IMR-90 (cell line): ENCODE data around the gene PLCH2. TPM values are rescaled to one million over a fixed set of nuclear protein-coding genes. Genes with fewer than 3 reads are reported as not detected.

Source experiments
- ATAC-seq: fragments of 200-7000 bp; cut with Tn5 transposase; 2 replicates; pipeline ENCODE4 v1.9.1; 2020; ENCODE audit warnings: low read depth, mild to moderate bottlenecking, moderate library complexity
- BruUV-seq: library from RNA; stranded (reverse); fragments of 400-500 nt; replicated peaks from 2 replicates; lab custom pipeline; 2021; lab: Mats Ljungman, UMichigan
- CTCF ChIA-PET: fragments of 300-600 bp; formaldehyde crosslinking; extraction: SDS; loops from one replicate; lab custom pipeline; 2021; ENCODE audit warnings: antibody characterized with exemption; lab: Yijun Ruan, JAX
- POLR2A ChIA-PET: fragments of 300-600 bp; sonication (Branson Sonifier 250); formaldehyde crosslinking; loops from one replicate; lab custom pipeline; 2022; ENCODE audit warnings: antibody characterized with exemption; ENCODE audit not compliant: unreplicated experiment; lab: Charles Lee
- DNase-seq: peaks from one replicate; pipeline ENCODE4 v3.0.0; 2013
- H2AFZ ChIP-seq: replicated peaks from 2 replicates; pipeline ENCODE3; 2013; ENCODE audit warnings: low read length, mild to moderate bottlenecking; ENCODE audit not compliant: poor library complexity
- H2AK5ac ChIP-seq: 2 replicates; pipeline ENCODE4 v1.6.1; 2013; ENCODE audit warnings: low read depth, low read length, inconsistent platforms
- H2AK9ac ChIP-seq: replicated peaks from 2 replicates; pipeline ENCODE3; 2013; ENCODE audit warnings: mild to moderate bottlenecking, low read depth, low read length, moderate library complexity; ENCODE audit not compliant: poor library complexity
- H2BK120ac ChIP-seq: 2 replicates; pipeline ENCODE4 v1.6.1; 2013; ENCODE audit warnings: low read depth, low read length, inconsistent platforms
- H2BK15ac ChIP-seq: 3 replicates; pipeline ENCODE4 v1.6.1; 2013; ENCODE audit warnings: low read depth, low read length, inconsistent platforms
- H2BK20ac ChIP-seq: 2 replicates; pipeline ENCODE4 v1.6.1; 2013; ENCODE audit warnings: low read depth, mild to moderate bottlenecking, inconsistent platforms, low read length, moderate library complexity
- H2BK5ac ChIP-seq: 2 replicates; pipeline ENCODE4 v1.6.1; 2013; ENCODE audit warnings: mild to moderate bottlenecking, low read depth, low read length, inconsistent platforms; ENCODE audit not compliant: poor library complexity, severe bottlenecking
- H3K14ac ChIP-seq: replicated peaks from 2 replicates; pipeline ENCODE4 v1.6.1; 2013; ENCODE audit warnings: low read depth, low read length, inconsistent platforms
- H3K18ac ChIP-seq: 2 replicates; pipeline ENCODE4 v1.6.1; 2013; ENCODE audit warnings: low read depth, low read length, control low read depth
- H3K23ac ChIP-seq: 2 replicates; pipeline ENCODE4 v1.6.1; 2013; ENCODE audit warnings: low read depth, low read length, inconsistent platforms
- H3K27ac ChIP-seq: 2 replicates; pipeline ENCODE4 v1.5.1; 2013; ENCODE audit warnings: mild to moderate bottlenecking, control low read depth, low read length; ENCODE audit not compliant: insufficient read depth
- H3K27me3 ChIP-seq: 2 replicates; pipeline ENCODE4 v1.6.1; 2013; ENCODE audit warnings: low read length; ENCODE audit not compliant: control insufficient read depth, insufficient read depth
- H3K36me3 ChIP-seq: 2 replicates; pipeline ENCODE4 v1.6.1; 2013; ENCODE audit warnings: low read length, mixed read lengths; ENCODE audit not compliant: control insufficient read depth, insufficient read depth
- H3K4ac ChIP-seq: 2 replicates; pipeline ENCODE4 v1.6.1; 2013; ENCODE audit warnings: low read depth, low read length, inconsistent platforms
- H3K4me1 ChIP-seq: 2 replicates; pipeline ENCODE4 v1.6.1; 2013; ENCODE audit warnings: low read length, mixed read lengths; ENCODE audit not compliant: control insufficient read depth, insufficient read depth
- H3K4me2 ChIP-seq: 2 replicates; pipeline ENCODE4 v1.6.1; 2013; ENCODE audit warnings: low read depth, mild to moderate bottlenecking, control low read depth, low read length, moderate library complexity
- H3K4me3 ChIP-seq: 2 replicates; pipeline ENCODE4 v1.5.1; 2013; ENCODE audit warnings: low read depth, mild to moderate bottlenecking, control low read depth, low read length, moderate library complexity; ENCODE audit not compliant: insufficient read depth
- H3K56ac ChIP-seq: 2 replicates; pipeline ENCODE4 v1.6.1; 2013; ENCODE audit warnings: low read length, inconsistent platforms; ENCODE audit not compliant: insufficient read depth; ENCODE audit errors: extremely low read depth
- H3K79me1 ChIP-seq, 2 experiments: 2 replicates each; pipeline ENCODE4 v1.6.1; 2013; ENCODE audit warnings: low read length in 2 of 2, inconsistent platforms in 1 of 2, low read depth in 1 of 2
- H3K9ac ChIP-seq: 2 replicates; pipeline ENCODE4 v1.6.1; 2013; ENCODE audit warnings: low read depth, low read length, control low read depth
- H3K9me1 ChIP-seq: 2 replicates; pipeline ENCODE4 v1.6.1; 2013; ENCODE audit warnings: low read length, inconsistent platforms; ENCODE audit not compliant: insufficient read depth
- H3K9me3 ChIP-seq: 2 replicates; pipeline ENCODE4 v1.6.1; 2013; ENCODE audit warnings: low read length; ENCODE audit not compliant: control insufficient read depth, insufficient read depth
- H4K20me1 ChIP-seq: 2 replicates; pipeline ENCODE4 v1.6.1; 2013; ENCODE audit warnings: low read length, inconsistent platforms; ENCODE audit not compliant: insufficient read depth
- H4K5ac ChIP-seq: 2 replicates; pipeline ENCODE4 v1.6.1; 2013; ENCODE audit warnings: mild to moderate bottlenecking, low read depth, low read length, control low read depth
- H4K8ac ChIP-seq, 2 experiments: 2 replicates each; pipeline ENCODE4 v1.6.1; 2013; ENCODE audit warnings: low read depth in 2 of 2, low read length in 2 of 2, control low read depth in 1 of 2, inconsistent platforms in 1 of 2
- H4K91ac ChIP-seq: 2 replicates; pipeline ENCODE4 v1.6.1; 2013; ENCODE audit warnings: low read depth, low read length, inconsistent platforms; ENCODE audit not compliant: insufficient read depth
- BHLHE40 ChIP-seq: fragments of 150-350 bp; IDR thresholded peaks from 2 replicates; pipeline ENCODE4 v1.6.1; 2016; ENCODE audit warnings: mild to moderate bottlenecking, low read depth, low read length
- CEBPB ChIP-seq: IDR thresholded peaks from 2 replicates; pipeline ENCODE4 v1.6.1; 2012; ENCODE audit warnings: low read depth, low read length, improper control_type of control experiment
- CHD1 ChIP-seq: IDR thresholded peaks from 2 replicates; pipeline ENCODE4 v1.6.1; 2012; ENCODE audit warnings: low read depth, low read length, improper control_type of control experiment
- FOS ChIP-seq: fragments of 150-350 bp; IDR thresholded peaks from 2 replicates; pipeline ENCODE4 v1.6.1; 2016; ENCODE audit warnings: low read depth, low read length
- MAFK ChIP-seq: IDR thresholded peaks from 2 replicates; pipeline ENCODE4 v1.6.1; 2012; ENCODE audit warnings: low read depth, low read length, improper control_type of control experiment
- MAZ ChIP-seq: IDR thresholded peaks from 2 replicates; pipeline ENCODE4 v1.6.1; 2012; ENCODE audit warnings: low read depth, mild to moderate bottlenecking, low read length, improper control_type of control experiment, moderate library complexity, borderline replicate concordance
- MXI1 ChIP-seq: IDR thresholded peaks from 2 replicates; pipeline ENCODE4 v1.6.1; 2012; ENCODE audit warnings: low read depth, mild to moderate bottlenecking, low read length, moderate library complexity, borderline replicate concordance
- NFE2L2 ChIP-seq: fragments of 150-350 bp; IDR thresholded peaks from 2 replicates; pipeline ENCODE4 v1.6.1; 2016; ENCODE audit warnings: low read depth, mild to moderate bottlenecking, low read length
- POLR2A ChIP-seq: IDR thresholded peaks from 2 replicates; pipeline ENCODE4 v1.6.1; 2012; ENCODE audit warnings: mild to moderate bottlenecking, low read depth, low read length
- RAD21 ChIP-seq: IDR thresholded peaks from 2 replicates; pipeline ENCODE4 v1.6.1; 2012; ENCODE audit warnings: low read length, improper control_type of control experiment
- RCOR1 ChIP-seq: IDR thresholded peaks from 2 replicates; pipeline ENCODE4 v1.6.1; 2012; ENCODE audit warnings: mild to moderate bottlenecking, low read length, improper control_type of control experiment; ENCODE audit not compliant: insufficient replicate concordance
- RFX5 ChIP-seq: IDR thresholded peaks from 2 replicates; pipeline ENCODE4 v1.8.0; 2012; ENCODE audit warnings: low read depth, mild to moderate bottlenecking, low read length, moderate library complexity
- SMC3 ChIP-seq: fragments of 150-350 bp; IDR thresholded peaks from 2 replicates; pipeline ENCODE4 v1.6.1; 2016; ENCODE audit warnings: low read depth, mild to moderate bottlenecking, antibody characterized with exemption, low read length, moderate library complexity
- WGBS, 2 experiments: methylation state at CpG; one replicate each; pipeline versions ENCODE4 v1.1.5 to v1.1.7; 2013; ENCODE audit warnings: missing lambda C conversion rate in 2 of 2; ENCODE audit not compliant: insufficient read length in 1 of 2; ENCODE audit errors: extremely low coverage in 2 of 2; 5-methylcytosine and 5-hydroxymethylcytosine counted together
- dilution Hi-C: fragments of 300-500 bp; cut with HindIII; formaldehyde crosslinking; loops from one replicate; pipeline ENCODE4 v1.14.3; 2018; ENCODE audit warnings: low sequenced_read_pairs; ENCODE audit not compliant: unreplicated experiment
- in situ Hi-C: fragments of 300-500 bp; cut with MboI; formaldehyde crosslinking; loops from 3 replicates; pipeline ENCODE4 v1.14.3; 2019; ENCODE audit warnings: low sequenced_read_pairs, inconsistent platforms, mixed read lengths
- intact Hi-C: fragments of 100-400 bp; cut with micrococcal nuclease; formaldehyde crosslinking; loops from 2 replicates; pipeline ENCODE4 v1.10.0; 2022
- polyA plus RNA-seq, 3 experiments: library from polyadenylated mRNA; depleted of rRNA; stranded (reverse); fragments of >200 nt; gene quantifications; 2 replicates each; pipeline ENCODE4 v1.2.3, GENCODE V29; 2012; ENCODE audit warnings: low replicate concordance in 1 of 3
- total RNA-seq: library from RNA; depleted of rRNA; stranded (reverse); fragments of >200 nt; gene quantifications from 2 replicates; pipeline ENCODE4 v1.2.3, GENCODE V29; 2012
- TF ChIP-seq, protein P1 (sequence below): fragments of 150-350 bp; IDR thresholded peaks from 2 replicates; pipeline ENCODE4 v1.6.1; 2017; ENCODE audit warnings: mild to moderate bottlenecking, antibody characterized with exemption, low read length, low read depth
- TF ChIP-seq, protein P2 (sequence below): conservative IDR thresholded peaks from 2 replicates; pipeline ENCODE4 v1.5.1; 2012; ENCODE audit warnings: mild to moderate bottlenecking, low read depth, low read length, improper control_type of control experiment
- TF ChIP-seq, protein P3 (sequence below): fragments of 150-350 bp; IDR thresholded peaks from 2 replicates; pipeline ENCODE4 v1.6.1; 2016; ENCODE audit warnings: low read depth, mild to moderate bottlenecking, low read length, moderate library complexity, borderline replicate concordance

PLCH2 gene
- total and polyA plus RNA-seq, 2 of the 4 experiments (the other 2 are of a cell fraction): 0.18 to 1.9 TPM

- dilution Hi-C loops (no loop called here), in situ Hi-C loops (loop anchor here (25.0 kb wide), 1 partner anchor 634 kb away; the partner anchor contains the start of gene PRDM16)
These were observed 48.1 kb upstream of the PLCH2 start for GRCh38 chr1:2427976-2428375.

More at GRCh38 chr1:2427976-2428375, 48.1 kb upstream of the PLCH2 start:
- ChIA-PET CTCF (no interaction called here), POLR2A (no interaction called here)
- Histone ChIP-seq H3K9me3 (peaks cover 9% of the 10 kb centered on the region), H3K27ac (no peak overlapping the region), H3K36me3 (no peaks in the 10 kb centered on the region), H3K18ac (no peak overlapping the region), H4K5ac (no peak overlapping the region), H2BK20ac (no peak overlapping the region), H3K9me1 (no peaks in the 10 kb centered on the region), H3K4ac (no peak overlapping the region), H3K4me1 (no peaks in the 10 kb centered on the region), H2BK120ac (no peak overlapping the region), H3K23ac (no peak overlapping the region), H3K56ac (no peak overlapping the region), H3K27me3 (peaks cover 24% of the 10 kb centered on the region), H2AFZ (no peak overlapping the region), H4K8ac (no peak overlapping the region), H4K20me1 (no peaks in the 10 kb centered on the region; the same call in 1 of the 2 replicates), H2BK15ac (no peak overlapping the region), H3K4me3 (no peak overlapping the region), H2BK5ac (no peak overlapping the region), H2AK5ac (no peak overlapping the region), H4K91ac (no peak overlapping the region), H3K4me2 (no peak overlapping the region), H3K79me1 (no peaks in the 10 kb centered on the region), H3K14ac (no peak overlapping the region), H2AK9ac (peak overlapping the region; percentile 37), H3K9ac (no peak overlapping the region)
- intact Hi-C loops: no loop called here
- TF ChIP-seq, protein P1, sequence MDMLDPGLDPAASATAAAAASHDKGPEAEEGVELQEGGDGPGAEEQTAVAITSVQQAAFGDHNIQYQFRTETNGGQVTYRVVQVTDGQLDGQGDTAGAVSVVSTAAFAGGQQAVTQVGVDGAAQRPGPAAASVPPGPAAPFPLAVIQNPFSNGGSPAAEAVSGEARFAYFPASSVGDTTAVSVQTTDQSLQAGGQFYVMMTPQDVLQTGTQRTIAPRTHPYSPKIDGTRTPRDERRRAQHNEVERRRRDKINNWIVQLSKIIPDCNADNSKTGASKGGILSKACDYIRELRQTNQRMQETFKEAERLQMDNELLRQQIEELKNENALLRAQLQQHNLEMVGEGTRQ: no peak
- no peak for TF ChIP-seq RCOR1
- TF ChIP-seq SMC3: no peak
- no peak for TF ChIP-seq RAD21
- TF ChIP-seq MAFK: no peak
- TF ChIP-seq, protein P2, sequence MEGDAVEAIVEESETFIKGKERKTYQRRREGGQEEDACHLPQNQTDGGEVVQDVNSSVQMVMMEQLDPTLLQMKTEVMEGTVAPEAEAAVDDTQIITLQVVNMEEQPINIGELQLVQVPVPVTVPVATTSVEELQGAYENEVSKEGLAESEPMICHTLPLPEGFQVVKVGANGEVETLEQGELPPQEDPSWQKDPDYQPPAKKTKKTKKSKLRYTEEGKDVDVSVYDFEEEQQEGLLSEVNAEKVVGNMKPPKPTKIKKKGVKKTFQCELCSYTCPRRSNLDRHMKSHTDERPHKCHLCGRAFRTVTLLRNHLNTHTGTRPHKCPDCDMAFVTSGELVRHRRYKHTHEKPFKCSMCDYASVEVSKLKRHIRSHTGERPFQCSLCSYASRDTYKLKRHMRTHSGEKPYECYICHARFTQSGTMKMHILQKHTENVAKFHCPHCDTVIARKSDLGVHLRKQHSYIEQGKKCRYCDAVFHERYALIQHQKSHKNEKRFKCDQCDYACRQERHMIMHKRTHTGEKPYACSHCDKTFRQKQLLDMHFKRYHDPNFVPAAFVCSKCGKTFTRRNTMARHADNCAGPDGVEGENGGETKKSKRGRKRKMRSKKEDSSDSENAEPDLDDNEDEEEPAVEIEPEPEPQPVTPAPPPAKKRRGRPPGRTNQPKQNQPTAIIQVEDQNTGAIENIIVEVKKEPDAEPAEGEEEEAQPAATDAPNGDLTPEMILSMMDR: no peak
- TF ChIP-seq CEBPB: no peak
- no peak for TF ChIP-seq MXI1
- TF ChIP-seq POLR2A: no peak
- TF ChIP-seq FOS: no peak
- TF ChIP-seq BHLHE40: no peak
- no peak for TF ChIP-seq MAZ
- TF ChIP-seq CHD1: no peak
- TF ChIP-seq, protein P3, sequence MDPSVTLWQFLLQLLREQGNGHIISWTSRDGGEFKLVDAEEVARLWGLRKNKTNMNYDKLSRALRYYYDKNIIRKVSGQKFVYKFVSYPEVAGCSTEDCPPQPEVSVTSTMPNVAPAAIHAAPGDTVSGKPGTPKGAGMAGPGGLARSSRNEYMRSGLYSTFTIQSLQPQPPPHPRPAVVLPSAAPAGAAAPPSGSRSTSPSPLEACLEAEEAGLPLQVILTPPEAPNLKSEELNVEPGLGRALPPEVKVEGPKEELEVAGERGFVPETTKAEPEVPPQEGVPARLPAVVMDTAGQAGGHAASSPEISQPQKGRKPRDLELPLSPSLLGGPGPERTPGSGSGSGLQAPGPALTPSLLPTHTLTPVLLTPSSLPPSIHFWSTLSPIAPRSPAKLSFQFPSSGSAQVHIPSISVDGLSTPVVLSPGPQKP: no peak
- TF ChIP-seq RFX5: no peak
- TF ChIP-seq NFE2L2: no peak
- DNase-seq (no peak), ATAC-seq (no peak)
- no TSS peak for BruUV-seq
- 72% methylated on average over 7 of the region's 10 CpGs; no CpG with 5 or more reads in 1 of the 2 experiments for WGBS, 2 experiments
